GM19463 (cell line): Measurements from ENCODE around the gene NAP1L4.

Source experiments
- ATAC-seq: cut with Tn5 transposase; IDR thresholded peaks from one replicate; pipeline ENCODE4 v1.9.1; 2021; ENCODE audit warnings: mild to moderate bottlenecking, moderate library complexity; ENCODE audit not compliant: unreplicated experiment

The NAP1L4 gene

DNA sequence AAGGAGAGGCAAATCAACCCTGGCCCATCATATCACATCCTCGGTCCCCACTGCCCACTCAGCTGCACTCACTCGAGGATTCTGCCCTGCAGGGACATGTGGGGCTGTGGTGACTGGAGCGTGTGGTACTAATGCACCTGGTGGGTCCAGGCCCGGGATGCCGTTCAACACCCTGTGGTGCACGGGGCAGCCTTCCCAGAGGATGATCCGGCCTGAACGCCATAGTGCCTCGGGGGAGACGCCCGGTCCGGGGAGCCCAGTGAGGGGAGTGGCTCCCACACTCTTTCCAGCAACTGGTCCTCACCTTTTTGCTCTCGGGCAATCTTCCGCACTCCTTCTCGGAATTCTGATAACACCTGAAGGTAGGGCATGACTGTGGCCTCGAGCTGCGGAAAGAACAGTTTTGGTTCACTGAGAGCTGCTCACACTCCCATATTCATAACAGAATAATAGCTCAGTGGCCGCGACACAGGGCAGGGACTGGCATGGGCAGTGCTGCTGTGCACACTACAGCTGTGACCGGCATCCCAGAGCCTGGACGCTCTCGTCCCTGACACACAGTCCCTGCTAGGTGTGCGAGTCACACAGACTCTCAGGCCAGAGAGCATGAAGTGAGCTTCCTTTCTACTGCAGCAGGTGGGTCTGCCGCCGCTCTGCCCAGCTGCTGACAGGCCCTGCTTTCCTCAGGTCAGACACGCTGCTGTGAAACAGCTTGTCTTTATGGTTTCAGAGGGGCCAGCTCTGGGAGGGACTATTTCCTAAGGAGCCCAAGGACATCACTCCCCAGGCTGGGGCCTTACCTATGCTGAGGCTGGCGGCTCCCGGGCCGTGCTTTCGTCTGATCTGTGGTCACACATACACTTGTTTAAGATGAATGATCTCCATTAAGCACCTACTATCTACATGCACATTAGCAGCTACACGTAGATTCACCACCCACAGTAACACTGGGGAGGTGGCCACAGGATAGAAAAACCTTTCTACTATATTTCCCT lies 20.1 kb upstream of the NAP1L4 start:
- ATAC-seq: no peak

DNA sequence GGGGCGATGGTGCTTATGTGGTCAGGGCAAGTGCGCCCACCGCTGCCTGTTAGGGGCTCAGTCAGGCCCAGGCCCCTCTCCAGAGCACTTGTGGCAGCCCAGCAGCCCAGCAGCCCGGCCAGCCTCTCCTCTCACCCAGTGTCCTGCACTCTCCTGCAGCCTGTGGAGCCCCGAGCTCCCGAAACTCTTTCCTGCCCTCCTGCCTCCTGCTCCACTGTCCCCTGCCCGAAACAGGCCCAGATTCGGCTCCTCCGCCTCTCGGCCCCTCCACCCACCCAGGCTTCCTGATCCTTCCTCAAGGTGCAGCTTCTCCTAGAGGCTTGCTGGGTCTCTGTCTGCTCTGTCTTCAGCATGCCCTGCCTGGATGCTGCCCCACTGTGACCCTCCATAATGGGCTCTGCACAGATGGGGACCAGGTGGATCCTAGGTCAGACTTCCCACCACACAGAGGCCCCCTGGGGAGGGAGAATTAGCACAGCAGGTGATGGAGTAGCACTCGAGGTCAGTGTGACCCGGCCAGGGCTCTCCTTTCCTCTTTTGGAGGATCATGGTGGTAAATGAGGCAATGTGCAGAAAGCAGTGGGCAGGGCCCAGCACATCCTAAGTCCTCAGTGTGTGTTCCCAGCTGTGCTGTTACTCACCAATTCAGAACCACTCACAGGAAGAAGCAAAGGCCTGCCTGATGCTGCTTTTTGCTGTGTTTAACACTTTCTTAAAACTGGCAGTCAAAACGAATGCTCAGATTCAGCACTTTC lies 18.6 kb upstream of the NAP1L4 start:
- no peak for ATAC-seq

DNA sequence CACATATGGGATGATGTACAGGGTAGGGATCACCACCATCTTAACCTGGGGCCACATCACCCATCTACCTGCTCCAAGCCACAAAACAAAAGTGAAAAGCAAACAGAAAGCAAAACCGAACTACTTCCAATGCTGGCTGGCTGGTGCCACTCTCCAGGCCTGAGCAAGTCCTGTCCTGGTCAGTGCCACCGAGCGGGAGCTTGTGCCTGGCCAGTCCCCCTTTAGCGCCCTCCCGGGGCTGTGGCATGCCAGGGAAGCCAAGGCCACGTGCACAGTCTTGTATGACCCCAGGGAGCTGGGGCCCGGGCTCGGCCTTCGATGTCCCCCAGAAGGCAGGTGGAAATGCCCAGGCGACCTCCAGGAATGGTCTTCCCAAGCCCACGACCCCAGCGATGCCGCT lies 17.9 kb upstream of the NAP1L4 start:
- ATAC-seq: no peak

DNA sequence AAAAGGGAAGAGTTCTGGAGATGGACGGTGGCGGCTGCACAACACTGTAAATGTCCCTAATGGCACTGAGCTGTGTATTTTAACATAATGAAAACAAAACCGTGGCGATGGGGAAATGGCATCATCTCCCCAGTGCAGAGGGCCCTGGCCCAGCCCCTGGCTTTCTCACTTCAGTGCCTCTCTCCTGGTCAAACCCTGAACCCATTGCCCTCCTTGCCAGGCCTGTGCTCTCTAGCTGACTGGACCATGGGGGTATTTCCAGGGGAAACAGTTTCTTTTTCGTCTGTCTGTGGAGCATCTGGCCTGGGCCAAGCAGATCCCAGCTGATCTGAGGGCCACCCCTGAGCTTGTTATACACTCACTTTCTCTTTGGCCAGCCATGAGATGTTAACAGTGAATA lies 17.4 kb upstream of the NAP1L4 start:
- no peak for ATAC-seq

DNA sequence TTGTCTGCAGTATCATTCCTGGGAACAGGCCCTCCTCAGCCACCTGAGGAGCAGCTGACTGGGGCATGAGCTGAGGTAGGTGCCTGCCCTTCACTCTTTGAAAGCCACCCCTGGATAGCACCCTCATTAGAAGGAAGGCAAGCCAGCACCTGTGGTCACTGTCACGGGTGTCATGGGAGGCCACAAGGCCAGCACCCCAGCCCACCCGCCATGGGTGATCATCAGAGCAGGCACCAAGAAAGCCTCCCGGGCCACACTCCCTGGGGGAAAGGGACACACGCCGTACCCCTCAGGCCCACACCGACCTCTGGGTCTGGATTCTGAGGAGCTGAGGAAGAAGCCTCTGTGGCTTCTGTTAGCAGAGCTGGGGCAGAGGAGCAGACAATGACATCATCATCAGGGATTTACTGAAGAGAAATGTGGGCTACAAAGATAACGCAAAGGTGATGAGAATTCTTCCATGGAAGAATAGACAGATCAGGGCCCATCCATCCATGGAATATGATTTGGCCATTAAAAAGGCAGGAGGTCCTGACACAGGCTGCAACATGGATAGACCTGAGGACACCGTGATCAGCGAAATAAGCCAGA lies 16.7 kb upstream of the NAP1L4 start:
- ATAC-seq: no peak

DNA sequence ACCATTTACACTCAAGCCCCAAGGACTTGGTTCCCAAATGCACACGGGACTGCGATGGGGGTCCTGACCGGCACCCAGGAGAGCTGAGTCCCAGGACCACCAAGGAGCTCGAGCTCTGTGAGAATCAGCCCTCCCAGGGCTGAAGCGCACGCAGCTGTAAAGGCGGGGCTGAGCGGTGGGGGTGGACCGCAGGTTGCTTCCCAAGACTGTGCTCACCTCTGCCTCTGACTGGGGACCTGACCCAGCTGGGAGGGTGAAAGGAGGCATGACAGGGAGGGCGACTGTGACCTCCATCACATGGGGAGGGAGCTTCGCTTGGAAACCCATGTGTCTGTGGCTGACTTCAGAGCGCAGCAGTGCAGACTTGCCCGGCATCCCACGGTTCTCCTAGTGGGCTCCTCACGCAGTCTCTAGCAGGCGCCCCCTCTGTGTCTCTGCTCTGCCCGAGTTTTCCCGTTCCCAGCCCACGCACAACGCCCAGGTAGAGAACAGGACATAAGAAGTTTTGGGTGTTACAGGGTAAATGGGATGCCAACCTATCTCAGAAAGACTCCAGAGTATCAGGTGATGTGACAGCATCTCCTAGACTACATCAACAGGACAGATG lies 15.4 kb upstream of the NAP1L4 start:
- ATAC-seq: no peak

DNA sequence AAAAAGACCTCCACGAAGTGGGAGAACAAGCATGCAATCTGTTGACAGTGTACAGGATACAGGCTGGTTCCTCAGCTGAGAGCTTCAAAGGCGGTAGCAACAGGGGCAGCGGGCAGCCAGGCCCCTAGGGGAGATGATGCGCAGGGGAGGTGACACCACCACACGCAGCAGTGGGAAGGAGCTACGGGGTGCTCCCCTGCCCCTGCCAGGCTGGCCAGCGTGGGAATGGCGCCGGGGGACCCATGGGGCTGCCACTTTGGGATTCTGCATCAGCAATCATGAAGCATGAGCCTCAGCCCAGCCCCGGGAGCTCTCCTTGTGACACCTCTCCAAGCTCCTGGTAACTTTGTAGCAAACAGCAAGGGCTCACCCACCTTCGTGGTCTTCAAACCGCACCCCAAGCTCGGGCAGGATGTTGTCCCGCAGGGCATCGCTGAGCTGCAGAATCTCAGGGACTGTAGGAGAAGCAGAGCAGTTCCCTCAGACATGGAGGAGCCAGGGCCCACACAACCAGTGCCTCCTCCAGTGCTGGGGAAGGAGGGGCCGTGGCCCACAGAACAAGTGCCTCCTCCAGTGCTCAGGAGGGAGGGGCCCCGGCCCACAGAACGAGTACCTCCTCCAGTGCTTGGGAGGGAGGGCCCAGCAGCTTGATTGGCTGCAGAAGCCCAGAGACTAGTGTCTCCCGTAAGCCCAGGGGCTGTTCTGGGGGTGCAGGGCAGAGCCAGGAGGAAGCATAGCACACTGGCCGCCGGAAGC lies 14.6 kb upstream of the NAP1L4 start:
- no peak for ATAC-seq

DNA sequence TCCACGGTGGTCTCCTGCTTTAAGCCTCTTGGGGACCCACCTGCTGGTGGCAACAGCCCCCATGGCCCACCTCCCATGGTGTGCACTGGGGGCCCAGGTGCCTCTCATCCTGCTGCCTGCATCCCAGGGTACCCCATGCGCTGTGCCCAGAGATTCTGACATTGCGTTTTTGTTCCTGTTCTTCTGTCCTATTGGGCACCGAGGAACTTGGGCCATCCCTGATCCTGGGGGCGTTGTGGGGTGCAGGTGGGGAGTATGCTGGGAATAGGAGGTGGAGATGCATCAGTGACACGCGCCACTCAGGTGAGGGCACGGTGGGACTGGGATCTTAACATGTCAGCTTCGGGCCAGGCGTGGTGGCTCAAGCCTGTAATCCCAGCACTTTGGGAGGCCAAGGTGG lies 12.4 kb upstream of the NAP1L4 start:
- ATAC-seq: no peak

DNA sequence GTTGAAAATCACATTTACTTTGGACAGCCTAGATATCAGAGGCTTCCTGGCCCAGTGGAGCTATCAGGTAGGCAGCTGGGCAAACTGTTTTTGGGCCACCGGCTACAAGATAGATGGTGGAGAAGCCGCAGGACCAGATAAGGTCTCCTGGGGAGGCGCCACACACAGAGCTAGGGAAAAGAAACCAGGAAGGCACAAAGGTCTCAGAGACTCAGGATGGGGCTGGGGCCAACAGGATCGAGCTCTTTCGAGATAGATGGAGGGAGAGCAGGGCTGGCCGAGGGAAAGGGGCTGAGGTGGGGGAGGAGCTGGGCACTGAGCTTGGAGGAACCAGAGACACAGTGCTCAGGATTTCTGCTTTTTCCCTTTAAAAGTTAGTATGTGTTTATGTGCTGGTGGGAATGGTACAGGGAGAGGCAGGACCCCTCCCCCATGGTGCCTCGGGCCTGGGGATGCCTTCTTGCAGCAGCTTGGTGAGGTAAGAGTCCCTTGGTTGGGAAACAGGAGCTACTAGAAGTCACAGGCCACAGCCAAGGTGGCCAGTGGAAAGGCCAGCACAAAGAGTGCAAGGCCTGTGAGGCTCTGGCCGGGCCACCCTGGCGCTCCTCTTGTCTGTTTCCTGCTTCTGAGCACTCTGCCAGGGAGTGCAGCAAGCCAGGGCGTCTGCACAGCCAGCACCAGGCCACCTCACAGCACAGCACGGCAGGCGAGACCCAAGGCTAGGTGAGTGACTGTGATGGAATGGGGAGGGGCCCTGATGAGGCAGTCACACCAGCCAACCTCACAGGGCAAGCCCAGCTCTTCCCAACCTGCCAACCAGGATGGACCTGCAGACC lies 11.5 kb upstream of the NAP1L4 start:
- ATAC-seq: no peak

DNA sequence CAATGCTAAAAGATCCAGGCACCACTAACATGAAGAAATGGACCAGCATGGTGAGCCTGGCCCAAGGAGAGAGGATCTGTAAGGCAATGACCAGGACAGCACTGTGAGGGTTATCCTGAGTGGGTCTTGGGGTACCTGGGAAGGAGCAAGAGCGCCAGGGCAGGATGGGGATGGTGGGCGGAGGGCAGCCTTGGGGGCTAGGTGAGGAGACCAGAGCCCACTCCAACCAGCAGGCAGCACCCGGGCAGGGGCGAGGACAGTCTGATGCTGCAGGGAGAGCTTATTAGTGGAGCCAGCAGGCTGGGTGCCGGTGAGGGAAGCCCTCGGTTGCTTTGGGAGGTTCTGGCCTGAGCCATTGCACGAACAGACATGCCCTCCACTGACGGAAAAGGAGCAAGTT lies 10.7 kb upstream of the NAP1L4 start:
- ATAC-seq: no peak

DNA sequence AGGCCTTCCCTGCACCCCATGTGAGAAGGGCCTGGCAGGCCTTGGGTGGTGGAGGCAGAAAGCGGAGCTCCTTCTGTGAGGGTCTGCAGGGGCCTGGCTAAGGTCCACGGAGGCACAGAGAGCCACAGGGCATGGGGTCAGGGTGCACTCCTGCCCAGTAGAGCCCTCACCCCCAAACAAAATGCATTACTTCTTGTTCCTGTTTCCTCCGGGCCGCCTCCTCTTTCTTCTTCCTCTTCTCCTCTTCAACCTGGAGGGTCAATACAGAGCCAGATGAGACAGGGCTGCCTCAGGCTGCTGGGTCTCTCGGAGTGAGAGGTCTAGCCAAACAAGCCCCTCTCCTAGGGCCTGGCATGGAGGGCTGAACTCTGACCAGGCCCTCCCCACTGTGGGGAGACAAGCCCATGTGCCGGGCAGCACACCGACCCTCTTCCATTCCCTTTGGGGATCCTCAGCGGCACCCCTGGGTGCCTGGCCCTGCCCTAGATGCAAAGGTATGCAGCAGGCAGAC lies 10.3 kb upstream of the NAP1L4 start:
- ATAC-seq: no peak

DNA sequence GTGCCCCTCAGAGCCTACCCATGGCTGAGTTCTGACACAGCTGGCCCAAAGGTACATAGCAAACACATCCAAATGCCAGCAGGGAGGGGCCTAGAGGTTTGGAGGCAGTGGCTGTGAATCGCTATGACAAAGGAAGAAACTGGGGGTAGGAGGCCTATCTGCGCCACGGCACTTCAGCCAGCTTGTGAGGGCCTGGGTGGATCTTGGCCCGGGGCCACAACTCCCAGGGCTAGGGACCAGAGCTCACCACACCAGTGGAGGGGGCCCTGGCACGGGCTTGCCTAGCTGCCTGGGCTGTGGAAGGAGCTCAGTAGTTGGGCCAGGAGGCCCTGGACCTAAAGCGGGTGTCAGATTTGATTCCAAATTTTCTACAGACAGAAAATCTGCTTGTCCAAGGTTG lies 9.4 kb upstream of the NAP1L4 start:
- ATAC-seq: no peak

DNA sequence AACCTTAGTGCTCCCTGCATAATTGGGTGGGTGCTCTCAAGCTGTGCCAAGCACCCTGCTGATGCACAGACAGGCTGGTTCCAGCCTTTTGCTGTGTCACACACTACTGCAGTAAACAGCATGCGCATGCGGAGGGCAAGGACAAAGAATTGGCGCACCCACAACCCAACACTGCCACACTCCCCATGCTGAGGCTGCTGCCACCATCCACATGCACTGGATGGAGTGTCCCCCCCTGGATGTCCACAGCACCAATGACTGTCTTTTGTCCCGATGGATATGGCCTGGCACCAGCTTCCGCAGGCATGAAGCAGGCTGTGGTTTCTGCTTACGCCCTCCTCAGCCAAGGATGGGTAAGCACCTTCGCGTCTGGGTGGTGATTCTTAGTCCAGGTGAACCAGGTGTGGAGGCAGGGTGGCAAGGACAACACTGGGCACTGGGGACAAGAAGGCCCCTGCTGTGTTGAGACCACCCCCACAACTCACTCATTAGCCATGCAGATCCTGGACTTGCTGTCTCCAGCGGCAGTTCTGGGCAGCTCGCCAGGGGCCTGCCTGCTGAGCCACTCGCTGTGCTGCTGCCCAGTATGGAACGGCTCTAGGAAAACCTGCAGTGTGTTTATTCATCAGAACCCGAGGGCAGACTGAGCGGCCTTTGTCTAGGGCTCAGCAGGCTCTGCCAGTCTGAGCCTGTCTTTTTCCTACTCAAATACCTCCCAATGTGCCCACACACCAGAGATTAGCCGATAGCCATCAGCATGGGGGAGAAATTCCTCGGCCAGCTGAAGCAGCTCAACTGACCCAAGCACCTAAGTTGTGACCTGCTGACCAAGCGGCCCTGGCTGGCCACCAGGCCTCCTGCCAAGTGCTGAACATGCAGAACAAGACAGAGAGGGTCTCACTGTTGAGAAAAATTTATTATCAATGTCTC lies 8.2 kb upstream of the NAP1L4 start:
- ATAC-seq: no peak

DNA sequence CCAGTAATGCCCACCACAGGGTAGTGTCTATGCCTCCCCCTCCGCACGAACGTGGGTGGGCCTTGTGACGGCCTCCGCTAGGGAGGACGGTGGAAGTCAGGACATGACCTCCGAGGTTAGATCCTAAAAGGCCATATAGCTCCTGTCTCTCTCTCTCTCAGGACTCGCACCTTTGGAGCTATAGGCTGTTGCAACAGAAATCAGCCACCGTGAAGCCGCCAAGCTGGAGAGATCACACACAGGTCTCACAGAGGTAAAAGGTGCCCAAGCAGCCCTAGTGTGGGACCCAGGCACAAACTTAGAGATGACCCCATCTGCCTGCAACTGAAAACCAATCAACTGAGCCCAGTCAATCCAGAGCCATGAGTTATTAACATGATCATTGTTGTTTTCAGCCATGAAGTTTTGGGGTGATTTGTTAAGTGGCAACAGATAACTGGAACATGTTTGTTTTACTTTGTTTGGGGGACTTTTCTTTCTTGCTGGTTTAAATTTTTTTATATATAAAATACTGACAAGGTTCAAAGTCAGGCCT lies 7.4 kb upstream of the NAP1L4 start:
- ATAC-seq: no peak

DNA sequence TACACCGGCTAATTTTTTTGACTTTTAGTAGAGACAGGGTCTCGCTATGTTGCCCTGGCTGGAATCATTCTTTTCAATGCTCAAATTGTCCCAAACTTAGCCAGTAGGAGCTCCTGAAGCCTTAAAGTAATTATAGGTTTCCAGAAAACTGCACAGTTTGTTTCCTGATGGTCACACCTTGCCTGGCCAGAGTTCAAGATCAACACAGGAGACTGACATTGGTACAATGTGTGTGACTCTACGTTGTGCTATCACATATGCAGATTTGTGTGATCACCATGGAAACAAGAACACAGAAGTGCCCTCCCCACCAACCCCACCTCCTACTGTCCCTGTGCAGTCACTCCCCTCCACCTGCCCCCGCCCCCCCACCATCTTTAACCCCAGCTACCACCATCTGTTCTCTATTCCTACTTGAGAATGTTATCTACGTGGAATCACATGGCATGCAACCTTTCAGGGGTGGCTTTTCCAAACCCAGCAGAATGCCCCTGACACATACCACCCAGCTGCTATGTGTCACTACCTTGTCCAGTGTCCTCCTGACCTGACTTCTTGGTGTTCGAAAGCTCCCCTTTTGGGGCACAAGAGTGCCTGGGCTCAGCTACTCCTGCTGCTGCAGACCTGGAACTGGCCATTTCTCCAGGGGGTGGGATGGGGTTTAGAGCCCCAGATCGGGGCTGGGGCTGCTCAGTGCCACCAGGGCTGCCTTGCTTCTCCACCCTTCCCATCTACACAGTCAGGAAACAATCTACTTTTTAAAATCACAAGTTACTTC lies 6.1 kb upstream of the NAP1L4 start:
- ATAC-seq: no peak

DNA sequence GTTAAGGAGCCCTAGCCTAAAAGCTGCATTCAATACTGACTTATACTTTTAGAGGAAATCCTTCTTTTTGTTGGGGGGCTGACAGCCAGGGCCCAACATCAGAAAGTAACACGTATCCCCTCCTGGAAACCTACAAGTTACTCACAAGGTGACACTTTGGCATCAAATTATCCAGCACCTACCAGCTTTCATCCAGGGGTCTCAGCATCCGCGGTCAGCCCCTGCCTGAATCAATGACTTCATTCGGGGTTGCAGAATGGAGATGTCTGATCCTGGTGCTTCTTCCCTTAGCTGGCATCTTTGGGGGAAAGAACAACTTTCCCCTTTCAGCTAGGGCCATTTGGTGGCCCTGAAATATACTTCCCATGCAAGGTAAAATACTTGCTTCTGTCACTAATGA lies 5.3 kb upstream of the NAP1L4 start:
- ATAC-seq: no peak

DNA sequence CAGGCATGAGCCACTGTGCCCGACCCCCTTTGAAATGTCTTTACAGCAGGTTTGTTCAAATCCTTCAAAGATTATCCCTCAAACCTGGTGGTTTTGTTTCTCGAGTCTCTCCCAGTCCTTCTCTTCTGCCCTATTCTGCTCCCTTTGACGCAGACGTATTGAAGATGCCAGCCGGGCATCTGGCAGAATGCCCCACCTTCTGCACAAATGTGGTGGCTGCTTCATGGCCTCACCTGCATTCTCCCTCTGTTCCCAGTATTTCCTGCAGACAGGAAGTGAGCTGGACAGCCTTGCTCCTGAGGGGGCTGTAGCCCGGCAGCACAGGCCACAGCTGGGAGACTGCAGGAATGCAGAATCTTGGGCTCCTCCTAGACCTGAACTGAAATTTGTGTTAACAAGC lies 4.8 kb upstream of the NAP1L4 start:
- ATAC-seq: no peak
